HepG2 (cell line): ENCODE data around the gene RPL35A.

Experiments
- CTCF ChIP-seq: sonication (generic); formaldehyde crosslinking; IDR thresholded peaks from 2 replicates; pipeline ENCODE4 v1.5.0; 2020; ENCODE audit warnings: mild to moderate bottlenecking, missing genetic modification reagents, moderate library complexity
- REL ChIP-seq: sonication (generic); formaldehyde crosslinking; conservative IDR thresholded peaks from 2 replicates; pipeline ENCODE4 v1.8.0; 2022; ENCODE audit warnings: mild to moderate bottlenecking, missing genetic modification reagents, moderate library complexity
- ZHX1 ChIP-seq: sonication (generic); formaldehyde crosslinking; IDR thresholded peaks from 2 replicates; pipeline ENCODE4 v1.8.1; 2022; ENCODE audit warnings: low read depth, mild to moderate bottlenecking, missing genetic modification reagents

GRCh38 chr3:197940745-197941384 is 9.1 kb upstream of the RPL35A start:
- TF ChIP-seq REL (CRISPR knock-in tag), result no peak
- TF ChIP-seq CTCF, result no peak
- TF ChIP-seq ZHX1 (CRISPR knock-in tag), result no peak
